Transverse colon (tissue), 4 donors: ENCODE results near the gene ONECUT3. TPM values are rescaled to one million over a fixed set of nuclear protein-coding genes. Genes with fewer than 3 reads are reported as not detected.

Experiments
- DNase-seq: peaks from one replicate; pipeline ENCODE4 v3.0.0-alpha.2; 2019
- H3K27ac ChIP-seq, 4 donors: fragments of 200-600 bp; sonication (generic); 2 replicates each; pipeline ENCODE4 v1.5.1; 2016 to 2018; ENCODE audit warnings: inconsistent platforms in 4 of 4
- H3K27me3 ChIP-seq: fragments of 200-600 bp; sonication (generic); 2 replicates; pipeline ENCODE4 v1.5.1; 2017; ENCODE audit warnings: inconsistent platforms
- H3K36me3 ChIP-seq, 4 donors: fragments of 200-600 bp; sonication (generic); 2 replicates each; pipeline ENCODE4 v1.5.1; 2017 to 2019; ENCODE audit warnings: inconsistent platforms in 4 of 4
- H3K4me1 ChIP-seq, 4 donors: fragments of 200-600 bp; sonication (generic); 2 replicates each; pipeline ENCODE4 v1.5.1; 2017 to 2020; ENCODE audit warnings: inconsistent platforms in 4 of 4
- H3K4me3 ChIP-seq, 4 donors: fragments of 200-600 bp; sonication (generic); 1 replicate in 1 of 4; 2 replicates in 3 of 4; pipeline versions ENCODE4 v1.5.1 to v1.6.1; 2017 to 2019; ENCODE audit warnings: inconsistent platforms in 4 of 4
- H3K9me3 ChIP-seq, 2 donors: fragments of 200-600 bp; sonication (generic); 2 replicates each; pipeline ENCODE4 v1.5.1; 2017 to 2019; ENCODE audit warnings: inconsistent platforms in 2 of 2
- CTCF ChIP-seq, 5 experiments: fragments of 200-600 bp in 3 of 5; fragments of 450-650 bp in 2 of 5; sonication (generic) in 3 of 5; IDR thresholded peaks; 1 replicate in 2 of 5; 2 replicates in 3 of 5; pipeline ENCODE4 v1.5.1; 2016 to 2017; ENCODE audit warnings: antibody characterized with exemption in 5 of 5, inconsistent platforms in 3 of 5, mild to moderate bottlenecking in 2 of 5, moderate library complexity in 1 of 5
- EP300 ChIP-seq: sonication (generic); formaldehyde crosslinking; IDR thresholded peaks from one replicate; pipeline ENCODE4 v1.6.1; 2017; ENCODE audit warnings: antibody characterized with exemption, low read depth
- POLR2A ChIP-seq: fragments of 450-650 bp; IDR thresholded peaks from one replicate; pipeline ENCODE4 v1.6.1; 2016; ENCODE audit warnings: antibody characterized with exemption, mild to moderate bottlenecking, moderate library complexity
- POLR2AphosphoS5 ChIP-seq, 3 donors: sonication (generic); formaldehyde crosslinking; IDR thresholded peaks; one replicate each; pipeline ENCODE4 v1.6.1; 2016; ENCODE audit warnings: antibody characterized with exemption in 3 of 3
- WGBS, 2 donors: methylation state at CpG; one replicate each; pipeline ENCODE4 v1.1.5; 2018; ENCODE audit warnings: low coverage in 1 of 2; 5-methylcytosine and 5-hydroxymethylcytosine counted together
- in situ Hi-C, 4 donors: fragments of 200-750 bp; cut with MboI; loops; one replicate each; pipeline versions ENCODE4 v1.15.0 to v1.15.1; 2017; ENCODE audit warnings: low sequenced_read_pairs in 3 of 4, low pct_ligation_motif_present in 1 of 4, low pct_unique_long_range_greater_than_20kb in 1 of 4
- intact Hi-C: fragments of 100-400 bp; cut with DNase I; formaldehyde crosslinking; loops from one replicate; pipeline ENCODE4 v1.15.1; 2023; ENCODE audit warnings: low total_unique reads
- total RNA-seq, 4 donors: library from RNA; depleted of rRNA; stranded (reverse); fragments of >200 nt; gene quantifications; one replicate each; pipeline ENCODE4 v1.1.0, GENCODE V29; 2016

ONECUT3 gene
- total RNA-seq, 4 donors from 2014 or later, result not detected

- in situ Hi-C loops (no loop called here), intact Hi-C loops (no loop called here)
- Histone ChIP-seq H3K4me1 (peaks cover 18 to 30% (median 27%) of the 10 kb centered on the region in 4 donors), H3K36me3 (no peaks in the 10 kb centered on the region), H3K27me3 (peaks cover 93% of the 10 kb centered on the region), H3K4me3 (peak overlapping the region in 1 of 4 donors; percentile 36), H3K27ac (no peak overlapping the region), H3K9me3 (no peaks in the 10 kb centered on the region)
- no peak for TF ChIP-seq POLR2A
- TF ChIP-seq EP300, result no peak
- no peak for TF ChIP-seq CTCF (IDR thresholded peaks at IDR 0.05)
- no peak for TF ChIP-seq POLR2AphosphoS5 (IDR thresholded peaks at IDR 0.05)
- WGBS, 2 donors, result 8% methylated on average over 38 of the region's 45 CpGs; no CpG with 5 or more reads in 1 of the 2 donors
- DNase-seq, result no peak
These were observed 4.4 kb upstream of the ONECUT3 start for GRCh38 chr19:1748873-1749341.

- in situ Hi-C loops, result no loop called here
- H3K27me3 ChIP-seq, result peaks cover 88% of the 10 kb centered on the region
- intact Hi-C loops, result no loop called here
- no peak overlapping the region for H3K27ac ChIP-seq
- WGBS, 2 donors, result 3% methylated on average over 47 of the region's 99 CpGs; no CpG with 5 or more reads in 1 of the 2 donors
- H3K4me3 ChIP-seq, result peak overlapping the region in 2 of 4 donors; percentile 9 to 36
- no peaks in the 10 kb centered on the region for H3K9me3 ChIP-seq
- TF ChIP-seq EP300, result no peak
- DNase-seq, result no peak
- H3K4me1 ChIP-seq, result peaks cover 18 to 30% (median 27%) of the 10 kb centered on the region in 4 donors
- no peaks in the 10 kb centered on the region for H3K36me3 ChIP-seq
These were observed 3.6 kb upstream of the ONECUT3 start for GRCh38 chr19:1749373-1750342.

GRCh38 chr19:1750343-1751021, 2.8 kb upstream of the ONECUT3 start:
- Histone ChIP-seq H3K27ac (no peak overlapping the region), H3K36me3 (no peaks in the 10 kb centered on the region), H3K9me3 (no peaks in the 10 kb centered on the region), H3K27me3 (peaks cover 88% of the 10 kb centered on the region), H3K4me3 (no peak overlapping the region), H3K4me1 (peaks cover 18 to 29% (median 26%) of the 10 kb centered on the region in 4 donors)
- DNase-seq, result no peak
- no peak for TF ChIP-seq EP300
- no peak for TF ChIP-seq POLR2A
- TF ChIP-seq CTCF (IDR thresholded peaks at IDR 0.05), result no peak
- TF ChIP-seq POLR2AphosphoS5 (IDR thresholded peaks at IDR 0.05), result no peak
- intact Hi-C loops (no loop called here), in situ Hi-C loops (no loop called here)
- 0 to 6% methylated on average over 1 to 14 of the region's 14 CpGs for WGBS, 2 donors

GRCh38 chr19:1751367-1752008, 1.8 kb upstream of the ONECUT3 start:
- WGBS, 2 donors, result 0 to 10% methylated on average over 5 to 16 of the region's 16 CpGs
- in situ Hi-C loops, result no loop called here

More at GRCh38 chr19:1751367-1752008, 1.8 kb upstream of the ONECUT3 start:
- Histone ChIP-seq H3K27ac (no peak overlapping the region), H3K4me3 (no peak overlapping the region), H3K9me3 (no peaks in the 10 kb centered on the region), H3K27me3 (peaks cover 91% of the 10 kb centered on the region), H3K4me1 (peaks cover 18 to 29% (median 26%) of the 10 kb centered on the region in 4 donors), H3K36me3 (no peaks in the 10 kb centered on the region)
- no peak for DNase-seq
- no peak for TF ChIP-seq POLR2A
- no peak for TF ChIP-seq CTCF (IDR thresholded peaks at IDR 0.05)
- no peak for TF ChIP-seq POLR2AphosphoS5 (IDR thresholded peaks at IDR 0.05)
- no peak for TF ChIP-seq EP300
- intact Hi-C loops, result no loop called here
